ENCODE data around the gene ARHGAP26. TPM values are rescaled to one million over a fixed set of nuclear protein-coding genes. Genes with fewer than 3 reads are reported as not detected.
A peak's percentile ranks its signal among the peaks of the same experiment; 100 is the strongest.

Gene ARHGAP26
- total RNA-seq, 1 donor from 2014 or later = 10.6 TPM

GRCh38 chr5:142875936-142876335 lies 105.8 kb downstream of the ARHGAP26 start:
- no peak for DNase-seq

- DNase-seq = no peak
Measured at GRCh38 chr5:142876817-142877216, 106.6 kb downstream of the ARHGAP26 start.

- DNase-seq = no peak
Measured at GRCh38 chr5:142878111-142878510, 107.9 kb downstream of the ARHGAP26 start.

- no peak for DNase-seq
Measured at GRCh38 chr5:142878638-142879037, 108.5 kb downstream of the ARHGAP26 start.

- peak; percentile 21 for DNase-seq
Measured at GRCh38 chr5:142881076-142881783, 111.1 kb downstream of the ARHGAP26 start.

GRCh38 chr5:142881784-142882126 lies 111.6 kb downstream of the ARHGAP26 start:
- no peak for DNase-seq

GRCh38 chr5:142883025-142883424 lies 112.8 kb downstream of the ARHGAP26 start:
- DNase-seq = no peak

- DNase-seq = no peak
Measured at GRCh38 chr5:142883438-142883837, 113.3 kb downstream of the ARHGAP26 start.

GRCh38 chr5:142884029-142884428 lies 113.9 kb downstream of the ARHGAP26 start:
- no peak for DNase-seq

GRCh38 chr5:142886211-142886610 lies 116.0 kb downstream of the ARHGAP26 start:
- DNase-seq = no peak

GRCh38 chr5:142886956-142887355 lies 116.8 kb downstream of the ARHGAP26 start:
- no peak for DNase-seq

- DNase-seq = no peak
Measured at GRCh38 chr5:142888469-142889085, 118.4 kb downstream of the ARHGAP26 start.

GRCh38 chr5:142892021-142892420 lies 121.8 kb downstream of the ARHGAP26 start:
- no peak for DNase-seq

- no peak for DNase-seq
Measured at GRCh38 chr5:142894315-142894714, 124.1 kb downstream of the ARHGAP26 start.

GRCh38 chr5:142894749-142895148 lies 124.6 kb downstream of the ARHGAP26 start:
- DNase-seq = no peak

GRCh38 chr5:142896325-142897007 lies 126.3 kb downstream of the ARHGAP26 start:
- no peak for DNase-seq

- no peak for DNase-seq
Measured at GRCh38 chr5:142897328-142897727, 127.2 kb downstream of the ARHGAP26 start.

- DNase-seq = no peak
Measured at GRCh38 chr5:142900927-142901326, 130.8 kb downstream of the ARHGAP26 start.

GRCh38 chr5:142901476-142902185 lies 131.5 kb downstream of the ARHGAP26 start:
- no peak for DNase-seq

- DNase-seq = no peak
Measured at GRCh38 chr5:142902186-142902965, 132.2 kb downstream of the ARHGAP26 start.

- DNase-seq = no peak
Measured at GRCh38 chr5:142904416-142904815, 134.2 kb downstream of the ARHGAP26 start.

GRCh38 chr5:142905348-142905747 lies 135.2 kb downstream of the ARHGAP26 start:
- no peak for DNase-seq
